ENCODE data around the gene PARN.

- TF ChIP-seq CTCF (IDR thresholded peaks at IDR 0.05; ENCODE audit: low read length): no peak
- TF ChIP-seq EZH2 (optimal IDR thresholded peaks at IDR 0.05; ENCODE audit: low read depth, low read length): no peak
These were observed 105.1 kb downstream of the PARN start for GRCh38 chr16:14524979-14525378.

Data from MM.1S (cell line).